ENCODE results near the gene LTV1. TPM values are rescaled to one million over a fixed set of nuclear protein-coding genes. Genes with fewer than 3 reads are reported as not detected.

LTV1 gene
- total and polyA plus RNA-seq, 12 donors = 6.1 to 61.1 (median 18.6) TPM

GRCh38 chr6:143836150-143836549, 7.0 kb upstream of the LTV1 start:
- intact Hi-C loops (cut with DNase I) = no loop called here
- no peaks in the 10 kb centered on the region for H3K36me3 ChIP-seq (replicated peaks in 1 of 2)
- H3K9me3 ChIP-seq (replicated peaks in 1 of 3) = no peaks in the 10 kb centered on the region
- no peaks in the 10 kb centered on the region for H3K27me3 ChIP-seq
- H3K4me3 ChIP-seq = no peak overlapping the region
- no peak overlapping the region for H3K27ac ChIP-seq
- 90 to 93% (median 92%) methylated on average over 2 of the region's 2 CpGs for WGBS, 4 donors
- H3K4me1 ChIP-seq (replicated peaks in 1 of 2) = no peaks in the 10 kb centered on the region
- no peak for DNase-seq
- TF ChIP-seq POLR2A (IDR thresholded peaks at IDR 0.05) = no peak
- TF ChIP-seq, protein P1, sequence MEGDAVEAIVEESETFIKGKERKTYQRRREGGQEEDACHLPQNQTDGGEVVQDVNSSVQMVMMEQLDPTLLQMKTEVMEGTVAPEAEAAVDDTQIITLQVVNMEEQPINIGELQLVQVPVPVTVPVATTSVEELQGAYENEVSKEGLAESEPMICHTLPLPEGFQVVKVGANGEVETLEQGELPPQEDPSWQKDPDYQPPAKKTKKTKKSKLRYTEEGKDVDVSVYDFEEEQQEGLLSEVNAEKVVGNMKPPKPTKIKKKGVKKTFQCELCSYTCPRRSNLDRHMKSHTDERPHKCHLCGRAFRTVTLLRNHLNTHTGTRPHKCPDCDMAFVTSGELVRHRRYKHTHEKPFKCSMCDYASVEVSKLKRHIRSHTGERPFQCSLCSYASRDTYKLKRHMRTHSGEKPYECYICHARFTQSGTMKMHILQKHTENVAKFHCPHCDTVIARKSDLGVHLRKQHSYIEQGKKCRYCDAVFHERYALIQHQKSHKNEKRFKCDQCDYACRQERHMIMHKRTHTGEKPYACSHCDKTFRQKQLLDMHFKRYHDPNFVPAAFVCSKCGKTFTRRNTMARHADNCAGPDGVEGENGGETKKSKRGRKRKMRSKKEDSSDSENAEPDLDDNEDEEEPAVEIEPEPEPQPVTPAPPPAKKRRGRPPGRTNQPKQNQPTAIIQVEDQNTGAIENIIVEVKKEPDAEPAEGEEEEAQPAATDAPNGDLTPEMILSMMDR (IDR thresholded peaks at IDR 0.05) = no peak

DNA sequence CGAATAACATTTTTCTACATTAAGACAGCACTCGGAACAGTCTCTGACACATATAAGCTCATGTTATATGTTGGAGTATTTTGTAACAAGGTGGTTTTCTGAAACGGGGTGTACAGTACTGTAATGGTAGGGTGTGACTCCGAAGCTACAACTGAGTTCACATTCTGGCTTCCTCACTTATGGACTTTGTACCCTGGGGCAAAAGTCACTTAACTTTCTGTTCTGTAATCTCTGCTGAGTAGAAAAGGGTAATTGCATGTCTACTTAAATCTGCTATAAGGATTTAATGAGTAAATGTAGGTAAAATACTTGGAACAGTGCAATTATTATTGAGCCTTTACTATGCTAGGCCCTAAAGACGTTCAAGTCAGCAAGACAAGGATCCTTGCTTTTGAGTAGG, 4.7 kb upstream of the LTV1 start:
- TF ChIP-seq, protein P1 (IDR thresholded peaks at IDR 0.05) = no peak
- no peak for TF ChIP-seq POLR2A (IDR thresholded peaks at IDR 0.05)
- H3K27ac ChIP-seq = no peak overlapping the region
- WGBS, 4 donors = 83 to 92% (median 86%) methylated on average over 5 of the region's 5 CpGs
- no peak for DNase-seq
- H3K4me3 ChIP-seq = no peak overlapping the region
- H3K36me3 ChIP-seq (replicated peaks in 1 of 2) = no peaks in the 10 kb centered on the region
- H3K4me1 ChIP-seq (replicated peaks in 1 of 2) = peaks cover 4 to 5% of the 10 kb centered on the region in 2 donors
- no peaks in the 10 kb centered on the region for H3K27me3 ChIP-seq
- intact Hi-C loops (cut with DNase I) = no loop called here
- no peaks in the 10 kb centered on the region for H3K9me3 ChIP-seq (replicated peaks in 1 of 3)

- Histone ChIP-seq H3K9me3 (replicated peaks in 1 of 3) (no peaks in the 10 kb centered on the region), H3K27me3 (no peaks in the 10 kb centered on the region), H3K36me3 (replicated peaks in 1 of 2) (no peaks in the 10 kb centered on the region), H3K4me1 (replicated peaks in 1 of 2) (peaks cover 9 to 11% of the 10 kb centered on the region in 2 donors), H3K4me3 (no peak overlapping the region), H3K27ac (no peak overlapping the region)
- TF ChIP-seq, protein P1 (IDR thresholded peaks at IDR 0.05) = no peak
- TF ChIP-seq POLR2A (IDR thresholded peaks at IDR 0.05) = no peak
- DNase-seq = no peak
- intact Hi-C loops (cut with DNase I) = no loop called here
- 69 to 82% (median 76%) methylated on average over 4 of the region's 4 CpGs for WGBS, 4 donors
Measured at GRCh38 chr6:143839196-143839595, 3.9 kb upstream of the LTV1 start.

- intact Hi-C loops (cut with DNase I) = loop anchor here in 1 of 2 donors (10.0 kb wide), 1 partner anchor 266 kb away; no protein-coding TSS in a partner anchor
- no peak overlapping the region for H3K4me3 ChIP-seq
- TF ChIP-seq, protein P1 (IDR thresholded peaks at IDR 0.05) = no peak
- no peak for TF ChIP-seq POLR2A (IDR thresholded peaks at IDR 0.05)
- no peaks in the 10 kb centered on the region for H3K9me3 ChIP-seq (replicated peaks in 1 of 3)
- DNase-seq = no peak
- WGBS, 4 donors = 92 to 95% (median 93%) methylated on average over 6 of the region's 6 CpGs
- H3K27ac ChIP-seq = no peak overlapping the region
- H3K4me1 ChIP-seq (replicated peaks in 1 of 2) = peaks cover 12 to 23% of the 10 kb centered on the region in 2 donors
- no peaks in the 10 kb centered on the region for H3K27me3 ChIP-seq
- H3K36me3 ChIP-seq (replicated peaks in 1 of 2) = peaks cover 0 to 13% of the 10 kb centered on the region in 2 donors
Measured at GRCh38 chr6:143840595-143841265, 2.4 kb upstream of the LTV1 start.
